NCI-H2081 treated with DMSO at 0.1 percent for 48 hours (cell line): ENCODE results near the gene PDAP1.
"Not testable (repeated sequence)": the region's sequence is repeated elsewhere in the genome, so short reads cannot be mapped to it uniquely, and the experiment has no call there.

Source experiments
- DNase-seq: peaks from one replicate; lab custom pipeline; 2025; lab: John Stamatoyannopoulos, UW

Gene PDAP1

GRCh38 chr7:99350641-99351040 is 57.8 kb downstream of the PDAP1 start:
- DNase-seq: not testable (repeated sequence)
